ENCODE data around the gene WDR93. TPM values are rescaled to one million over a fixed set of nuclear protein-coding genes. Genes with fewer than 3 reads are reported as not detected.
"Not testable (repeated sequence)": the region's sequence is repeated elsewhere in the genome, so short reads cannot be mapped to it uniquely, and the experiment has no call there.

WDR93 gene
- total RNA-seq, 1 experiment from 2014 or later, result not detected

DNA sequence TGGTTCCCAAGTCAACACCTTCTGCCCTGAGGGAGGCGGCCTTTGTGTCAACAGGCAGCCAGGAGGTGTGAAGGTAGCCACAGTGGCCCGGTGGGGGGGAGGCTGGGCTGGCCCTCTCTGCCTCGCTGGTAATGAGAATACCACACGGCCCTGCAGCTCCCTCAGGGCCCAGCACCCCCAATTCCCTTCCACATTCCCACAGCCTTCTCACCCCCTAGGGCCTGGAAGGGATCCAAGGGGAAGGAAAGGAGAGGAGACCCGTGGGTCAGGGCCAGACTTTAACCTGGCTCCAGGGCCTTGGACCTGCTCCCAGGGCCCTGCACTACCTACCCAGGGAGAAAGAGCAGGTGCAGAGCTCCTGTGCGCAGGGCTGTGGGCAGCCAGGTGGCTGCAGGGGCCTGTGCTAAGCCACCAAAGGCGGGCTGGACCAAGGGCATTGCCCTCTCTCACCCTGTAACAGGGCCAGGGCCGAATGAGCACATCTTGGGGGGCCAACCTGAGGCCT lies 76.9 kb downstream of the WDR93 start:
- no peak for DNase-seq (ENCODE audit: low read depth)

DNA sequence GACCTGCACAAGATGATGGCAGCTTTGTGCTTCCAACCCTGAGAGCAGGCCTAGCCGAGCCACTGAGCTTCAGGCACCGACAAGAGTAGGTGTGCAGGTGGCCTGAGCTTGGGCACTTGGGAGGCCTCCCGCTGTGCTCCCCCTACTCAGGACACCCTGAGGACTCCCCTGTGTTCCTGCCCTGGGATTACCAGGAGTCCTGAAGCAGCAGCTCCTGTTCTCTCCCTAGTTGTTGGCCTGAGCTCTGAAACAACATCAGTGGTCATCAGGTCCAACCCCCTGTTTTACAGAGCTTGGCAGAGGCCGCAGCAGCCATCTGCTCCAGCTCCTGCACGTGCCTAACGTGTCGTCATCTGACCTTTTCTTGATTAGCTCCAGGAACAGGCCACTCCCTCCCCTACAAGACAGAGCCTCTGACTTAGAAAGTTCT lies 77.5 kb downstream of the WDR93 start:
- no peak for DNase-seq (ENCODE audit: low read depth)

DNA sequence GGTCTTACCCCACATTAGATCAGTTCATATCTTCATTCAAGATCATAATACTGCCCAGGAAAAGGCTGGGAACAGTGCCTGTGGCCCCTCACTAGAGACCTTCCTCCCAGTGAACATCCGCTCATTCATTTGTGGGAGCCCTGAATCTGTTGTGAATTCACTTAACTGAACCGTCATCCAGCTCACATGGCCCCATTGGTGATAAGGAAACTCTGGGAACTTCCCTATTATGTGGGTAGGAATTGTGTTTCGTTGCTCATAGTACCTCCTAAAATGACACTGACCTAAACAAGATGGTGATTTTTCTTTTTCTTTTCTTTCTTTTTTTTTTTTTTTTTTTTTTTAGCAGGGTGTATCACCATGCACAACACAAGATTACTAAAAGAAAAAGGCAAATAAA lies 78.8 kb downstream of the WDR93 start:
- DNase-seq (ENCODE audit: low read depth), result no peak

DNA sequence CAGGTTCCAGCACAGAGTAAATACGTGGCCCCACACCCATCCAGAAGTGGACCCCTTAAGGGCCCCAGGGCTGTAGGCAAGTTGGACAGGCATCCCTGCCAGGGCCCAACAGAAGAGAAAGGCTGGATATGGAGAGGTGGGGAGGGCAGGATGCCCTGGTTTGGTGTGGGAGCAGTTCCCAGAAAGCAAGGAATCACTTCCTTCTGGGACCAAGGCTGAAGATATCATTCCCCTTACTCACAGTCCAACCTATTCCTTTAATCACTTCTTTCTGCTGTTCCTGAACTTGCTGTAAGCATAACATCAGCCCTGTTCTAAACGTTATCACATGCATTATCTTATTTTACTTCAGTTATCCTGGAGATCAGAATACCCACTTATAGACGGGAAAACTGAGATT lies 79.4 kb downstream of the WDR93 start:
- peak; percentile 64 for DNase-seq (ENCODE audit: low read depth)

DNA sequence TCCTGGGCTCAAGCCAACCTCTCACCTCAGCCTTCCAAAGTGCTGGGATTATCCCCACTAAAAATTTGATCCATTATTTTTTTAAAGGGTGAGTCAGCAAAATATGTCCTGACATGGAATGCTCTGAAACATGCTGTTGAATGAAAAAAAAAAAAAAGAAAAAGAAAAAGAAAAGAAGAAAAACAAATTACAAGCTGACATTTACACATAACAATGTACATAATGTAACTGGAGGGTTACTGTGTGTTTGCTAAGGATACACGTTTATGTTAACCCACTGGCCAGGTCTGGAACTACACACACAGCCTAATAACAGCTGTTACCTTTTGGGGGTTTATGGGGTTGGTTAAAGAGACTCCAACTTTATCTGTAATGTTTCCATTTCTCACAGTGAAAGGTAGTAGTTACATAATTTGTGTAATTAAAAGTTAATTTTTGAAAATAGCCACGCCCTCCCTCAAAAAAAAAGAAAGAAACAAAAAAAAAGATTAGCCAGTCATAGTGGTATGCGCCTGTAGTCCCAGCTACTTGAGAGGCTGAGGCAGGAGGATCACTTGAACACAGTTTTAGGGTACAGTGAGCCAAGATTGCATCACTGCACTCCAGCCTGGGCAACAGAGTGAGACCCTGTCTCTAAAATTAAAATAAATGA lies 82.4 kb downstream of the WDR93 start:
- DNase-seq (ENCODE audit: low read depth), result peak; percentile 40

DNA sequence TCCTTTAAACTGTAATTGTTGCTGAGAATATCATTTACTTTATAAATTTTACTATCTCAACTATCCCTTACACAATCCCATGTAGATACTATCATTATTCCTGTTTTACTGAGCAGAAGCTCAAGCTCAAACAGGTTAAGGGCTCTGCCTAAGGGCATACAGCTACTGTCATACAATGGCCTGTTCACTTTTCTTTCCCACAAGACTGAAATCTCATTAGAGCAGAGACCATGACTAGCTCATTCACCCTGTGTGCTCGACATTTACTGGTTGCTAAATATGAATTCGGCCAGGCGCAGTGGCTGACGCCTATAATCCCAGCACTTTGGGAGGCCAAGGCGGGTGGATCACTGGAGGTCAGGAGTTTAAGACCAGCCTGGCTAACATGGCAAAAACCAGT lies 83.9 kb downstream of the WDR93 start:
- DNase-seq (ENCODE audit: low read depth), result no peak

DNA sequence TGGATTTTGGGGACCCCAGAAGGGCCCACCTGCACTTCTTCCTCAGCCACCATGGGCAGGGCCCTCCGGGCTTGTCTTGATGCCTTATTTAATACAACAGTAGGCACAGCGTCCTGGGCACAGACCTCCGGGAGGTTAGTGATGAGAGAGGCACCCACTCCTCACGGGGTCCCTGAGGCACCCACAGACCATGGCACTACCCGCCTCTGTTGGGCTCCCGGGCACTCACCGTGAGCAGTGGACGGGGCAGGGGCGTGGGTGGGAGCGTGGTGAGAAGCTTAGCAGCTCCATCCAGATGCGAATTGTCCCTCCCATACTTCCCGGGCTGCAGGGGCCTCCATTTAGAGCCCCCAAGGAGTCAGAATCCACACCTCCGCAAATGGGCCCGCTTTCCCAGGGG lies 85.2 kb downstream of the WDR93 start:
- DNase-seq (ENCODE audit: low read depth), result no peak

DNA sequence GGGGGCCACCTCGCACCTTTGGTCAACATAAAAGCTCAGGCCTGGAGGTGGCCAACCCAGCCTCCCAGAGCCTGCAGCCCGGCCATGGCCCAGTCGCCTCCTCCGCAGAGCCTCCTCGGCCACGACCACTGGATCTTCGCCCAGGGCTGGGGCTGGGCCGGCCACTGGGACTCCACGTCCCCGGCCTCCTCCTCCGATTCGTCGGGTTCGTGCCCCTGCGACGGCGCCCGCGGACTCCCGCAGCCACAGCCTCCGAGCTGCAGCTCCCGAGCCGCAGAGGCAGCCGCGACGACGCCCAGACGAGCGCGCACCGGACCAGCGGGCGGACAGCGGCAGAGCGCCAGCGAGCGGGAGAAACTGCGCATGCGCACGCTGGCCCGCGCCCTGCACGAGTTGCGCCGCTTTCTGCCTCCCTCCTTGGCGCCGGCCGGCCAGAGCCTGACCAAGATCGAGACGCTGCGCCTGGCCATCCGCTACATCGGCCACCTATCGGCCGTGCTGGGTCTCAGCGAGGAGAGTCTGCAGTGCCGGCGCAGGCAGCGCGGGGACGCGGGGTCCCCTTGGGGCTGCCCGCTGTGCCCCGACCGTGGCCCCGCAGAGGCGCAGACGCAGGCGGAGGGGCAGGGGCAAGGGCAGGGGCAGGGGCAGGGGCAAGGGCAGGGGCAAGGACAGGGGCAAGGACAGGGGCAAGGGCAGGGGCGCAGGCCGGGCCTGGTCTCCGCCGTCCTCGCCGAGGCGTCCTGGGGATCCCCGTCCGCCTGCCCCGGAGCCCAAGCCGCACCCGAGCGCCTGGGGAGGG lies 85.9 kb downstream of the WDR93 start, which contains the start of gene MESP2:
Gene MESP2 (plus strand): TSS at position 59 of the 799 bp plus-strand sequence. CDS start 26 bp downstream, at position 85.
- no peak for DNase-seq (ENCODE audit: low read depth)

DNA sequence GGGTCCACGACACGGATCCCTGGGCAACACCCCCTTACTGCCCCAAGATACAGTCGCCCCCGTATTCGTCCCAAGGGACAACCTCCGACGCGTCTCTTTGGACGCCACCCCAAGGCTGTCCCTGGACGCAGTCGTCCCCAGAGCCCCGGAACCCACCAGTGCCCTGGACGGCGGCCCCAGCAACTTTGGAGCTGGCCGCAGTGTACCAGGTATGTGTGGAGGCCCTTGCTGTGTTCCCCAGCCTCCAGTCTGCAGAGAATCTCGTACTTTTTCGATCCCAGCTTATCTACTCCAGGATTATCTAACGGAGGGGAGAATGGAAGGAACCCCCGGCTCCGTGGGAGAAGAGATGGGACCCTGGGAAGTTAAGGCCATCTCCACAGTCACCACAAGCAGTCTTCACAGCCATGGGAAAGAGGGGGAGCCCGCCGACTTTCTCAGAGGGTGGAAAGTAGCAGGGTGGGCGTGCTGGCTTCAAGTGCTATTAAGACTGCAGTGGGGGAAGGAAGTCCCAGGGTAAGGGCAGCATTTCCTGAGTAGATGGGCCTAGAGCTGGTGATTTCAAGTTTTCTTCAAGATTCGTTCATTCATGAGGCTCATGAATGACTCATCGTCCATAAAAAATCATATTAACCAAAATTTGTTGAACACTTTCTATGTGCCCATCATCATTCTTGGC lies 86.6 kb downstream of the WDR93 start:
- no peak for DNase-seq (ENCODE audit: low read depth)

DNA sequence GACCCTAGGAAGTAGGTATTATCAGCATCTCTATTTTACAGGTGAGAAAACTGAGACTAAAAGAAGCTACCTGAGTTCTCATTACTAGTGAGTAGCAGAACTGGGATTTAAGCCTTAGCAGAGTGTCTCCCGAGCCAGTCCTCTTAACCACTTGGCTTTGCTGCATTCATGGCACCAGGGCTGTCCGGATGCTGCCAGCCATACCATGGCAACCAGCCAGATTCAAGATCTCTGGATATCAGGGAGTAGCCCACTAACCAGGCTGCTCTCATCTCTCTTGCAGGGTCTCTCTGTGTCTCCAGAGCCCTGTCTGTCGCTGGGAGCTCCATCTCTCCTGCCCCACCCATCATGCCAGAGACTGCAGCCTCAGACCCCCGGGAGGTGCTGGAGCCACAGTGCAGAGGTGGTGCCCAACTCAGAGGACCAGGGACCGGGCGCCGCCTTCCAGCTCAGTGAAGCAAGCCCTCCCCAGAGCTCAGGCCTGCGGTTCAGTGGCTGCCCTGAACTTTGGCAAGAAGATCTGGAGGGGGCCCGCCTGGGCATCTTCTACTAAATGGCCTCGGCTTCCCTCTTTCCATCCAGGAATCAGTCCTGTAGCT lies 87.3 kb downstream of the WDR93 start:
- no peak for DNase-seq (ENCODE audit: low read depth)

DNA sequence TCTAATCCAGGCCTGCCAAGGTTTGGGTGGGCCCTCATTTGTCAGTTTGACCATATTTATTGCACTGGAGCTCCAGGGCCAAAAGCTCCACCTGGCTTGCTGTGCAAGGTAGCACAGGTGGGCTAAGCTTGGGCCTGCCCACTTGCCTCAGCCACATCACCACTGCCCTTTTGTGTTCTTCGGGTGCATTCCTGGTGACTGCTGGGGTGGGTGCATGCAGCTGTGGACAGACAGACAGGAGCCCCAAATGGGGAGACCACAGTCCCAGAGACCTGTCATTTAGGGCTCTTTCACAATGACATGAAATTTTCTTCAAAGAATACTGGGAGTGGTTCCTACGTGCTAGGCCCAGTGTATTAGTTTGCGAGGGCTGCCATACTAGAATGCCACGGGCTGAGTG lies 88.2 kb downstream of the WDR93 start:
- no peak for DNase-seq (ENCODE audit: low read depth)

DNA sequence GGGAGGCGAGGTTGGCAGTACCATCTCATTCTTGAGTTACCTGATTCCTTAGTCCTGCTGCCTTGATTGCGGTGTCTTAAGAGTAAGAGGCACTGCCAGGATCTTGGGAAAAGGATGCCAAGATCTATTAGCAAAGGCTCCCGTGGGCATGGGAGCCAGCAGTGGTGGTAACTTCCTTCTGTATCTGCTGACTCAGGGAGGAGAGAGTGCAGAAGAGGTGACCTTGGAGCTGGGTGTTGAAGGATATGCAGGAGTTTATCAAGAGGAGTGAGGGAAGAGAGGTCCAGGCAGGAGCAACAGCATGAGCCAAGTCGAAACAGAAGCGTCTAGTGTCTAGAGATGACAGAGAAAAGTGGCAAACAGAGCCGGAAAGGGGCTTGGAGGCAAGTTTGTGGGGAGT lies 90.0 kb downstream of the WDR93 start:
- no peak for DNase-seq (ENCODE audit: low read depth)

DNA sequence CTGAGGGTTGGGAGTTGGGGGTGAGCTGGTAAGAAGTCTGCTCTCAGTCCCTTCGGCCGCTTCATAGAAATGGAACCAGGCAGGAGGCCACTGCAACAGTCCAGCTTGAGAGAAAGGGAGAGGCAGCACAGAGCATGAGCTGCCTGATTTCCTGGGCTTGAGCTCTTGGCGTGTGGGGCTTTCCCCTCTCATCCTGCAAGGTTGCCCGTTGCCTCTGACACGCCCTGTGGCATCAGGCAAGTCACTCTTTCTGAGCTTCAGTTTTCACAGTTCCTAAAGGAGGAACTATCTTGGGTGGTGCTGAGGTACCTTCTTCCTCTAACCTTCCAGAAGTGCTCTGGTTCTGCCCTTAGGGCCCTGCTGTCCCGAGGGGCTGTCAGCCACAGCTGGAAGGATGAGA lies 90.4 kb downstream of the WDR93 start:
- DNase-seq (ENCODE audit: low read depth), result no peak

DNA sequence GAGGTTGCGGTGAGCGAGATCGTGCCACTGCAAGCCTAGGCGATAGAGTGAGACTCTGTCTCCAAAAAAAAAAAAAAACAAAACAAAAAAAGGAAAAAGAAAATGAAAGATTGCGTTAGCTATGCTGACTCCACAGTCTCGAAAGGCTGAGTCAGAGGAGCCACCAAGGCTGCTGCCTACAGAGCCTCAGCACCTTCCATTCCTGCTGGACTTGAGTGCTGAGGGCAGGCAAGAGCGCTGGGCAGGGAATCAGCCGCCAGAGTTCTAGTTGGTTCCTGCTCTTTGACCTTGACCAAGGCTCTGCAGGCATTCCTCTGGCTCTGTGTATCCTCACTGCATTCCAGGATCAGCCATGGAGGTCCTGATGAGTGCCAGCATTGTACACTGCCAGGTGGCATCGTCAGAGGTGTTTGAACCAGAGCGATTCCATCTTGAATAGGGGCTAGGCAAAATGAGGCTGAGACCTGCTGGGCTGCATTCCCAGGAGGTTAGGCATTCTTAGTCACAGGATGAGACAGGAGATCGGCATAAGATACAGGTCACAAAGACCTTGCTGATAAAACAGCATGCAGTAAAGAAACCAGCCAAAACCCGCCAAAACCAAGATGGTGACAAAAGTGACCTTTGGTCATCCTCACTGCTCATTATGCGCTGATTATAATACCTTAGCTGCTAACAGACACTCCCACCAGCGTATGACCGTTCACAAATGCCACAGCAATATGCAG lies 91.4 kb downstream of the WDR93 start:
- DNase-seq (ENCODE audit: low read depth), result peak; percentile 56

DNA sequence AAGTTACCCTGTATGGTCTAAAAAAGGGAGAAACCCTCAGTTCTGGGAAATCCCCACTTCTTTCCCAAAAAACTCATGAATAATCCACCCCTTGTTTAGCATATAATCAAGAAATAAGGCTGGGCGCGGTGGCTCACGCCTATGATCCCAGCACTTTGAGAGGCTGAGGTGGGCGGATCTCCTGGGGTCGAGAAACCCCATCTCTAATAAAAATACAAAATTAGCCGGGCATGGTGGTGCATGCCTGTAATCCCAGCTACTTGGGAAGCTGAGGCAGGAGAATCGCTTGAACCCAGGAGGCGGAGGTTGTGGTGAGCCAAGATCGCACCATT lies 92.0 kb downstream of the WDR93 start:
- not testable (repeated sequence) for DNase-seq (ENCODE audit: low read depth)

DNA sequence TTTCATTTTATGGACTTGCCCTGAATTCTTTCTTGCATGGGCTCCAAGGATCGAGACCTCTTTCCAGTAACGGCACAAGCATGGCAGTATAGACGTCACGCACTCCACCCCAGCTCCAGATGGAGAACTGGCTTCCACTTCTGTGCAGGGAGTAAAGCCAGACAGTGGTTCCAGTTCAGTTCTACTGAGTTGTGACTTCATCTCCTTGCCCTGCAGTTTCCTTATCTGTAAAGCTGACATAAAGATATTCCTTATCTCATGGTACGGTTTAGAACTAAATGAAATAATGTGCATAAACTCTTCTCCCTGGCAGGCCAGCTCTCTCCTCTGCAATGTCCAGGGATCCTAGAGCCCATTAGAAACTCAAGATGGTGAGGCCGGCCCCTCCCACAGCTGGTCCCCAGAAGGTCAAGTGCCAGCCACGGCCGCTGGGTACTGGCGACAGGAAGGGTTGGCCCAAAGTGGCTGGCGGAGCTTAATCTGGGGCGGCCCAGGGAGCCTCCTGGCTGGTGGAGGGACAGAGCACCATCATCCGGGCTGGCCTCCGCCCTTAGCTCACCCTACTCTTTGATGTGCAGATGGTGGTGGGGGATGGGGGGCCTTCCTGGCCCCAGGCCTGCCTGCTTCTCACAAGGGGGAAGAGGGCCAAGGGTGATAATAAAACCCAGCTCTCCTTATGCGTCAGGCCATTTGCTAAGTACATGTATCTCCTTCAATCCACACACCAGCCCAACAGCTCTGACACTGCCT lies 92.7 kb downstream of the WDR93 start:
- DNase-seq (ENCODE audit: low read depth), result peak; percentile 37

DNA sequence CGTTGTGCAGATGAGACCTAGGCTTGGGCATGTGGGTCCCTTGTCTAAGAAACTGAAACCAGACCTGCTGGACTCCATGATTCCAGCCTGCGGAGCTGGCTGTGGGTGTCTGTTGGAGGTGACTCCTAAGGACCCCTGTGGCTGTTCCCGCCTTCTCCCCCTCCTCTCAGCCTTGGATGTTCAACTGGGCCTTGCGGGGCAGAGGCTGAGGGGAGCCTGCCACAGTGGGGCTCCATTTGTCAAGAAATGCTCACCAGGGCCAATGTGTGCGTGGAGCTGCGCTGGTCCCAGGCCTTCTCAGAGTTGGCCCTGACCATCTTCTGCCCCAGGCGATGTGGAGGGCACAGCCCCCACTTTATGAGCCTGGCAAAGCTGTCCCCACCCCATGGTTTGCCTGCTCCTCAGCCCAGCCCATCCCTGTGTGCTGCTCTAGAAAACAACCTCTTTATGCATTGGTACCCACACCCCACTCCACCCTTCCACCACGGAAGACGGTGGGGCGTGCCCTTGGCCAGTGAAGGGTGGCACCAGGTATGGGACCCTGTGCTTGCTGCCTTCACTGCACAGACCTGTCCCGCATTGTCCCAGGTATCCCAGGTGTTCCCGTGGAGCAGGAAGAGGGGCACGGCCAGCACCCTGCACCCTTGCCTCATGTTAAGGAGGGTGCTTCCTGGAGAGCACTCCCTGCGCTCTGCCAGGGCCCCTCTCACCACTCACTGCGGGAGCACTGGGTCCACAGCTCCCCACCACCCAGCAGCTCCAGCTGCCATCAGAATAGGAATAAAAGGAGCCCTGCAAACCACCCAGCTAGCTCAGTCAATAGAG lies 93.5 kb downstream of the WDR93 start:
- no peak for DNase-seq (ENCODE audit: low read depth)

DNA sequence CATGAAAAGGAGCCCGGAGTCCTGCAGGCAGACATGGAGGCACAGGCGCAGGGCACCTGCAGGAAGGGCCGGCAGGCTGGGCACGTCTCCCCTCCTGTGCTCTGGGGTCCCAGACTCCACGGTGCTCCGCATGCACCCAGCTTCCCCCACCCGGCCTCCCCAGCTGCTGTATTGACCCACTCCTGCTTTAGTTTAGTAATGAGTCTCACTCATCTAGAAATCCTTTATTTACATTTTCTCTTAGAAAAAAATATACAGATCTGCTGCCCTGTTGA lies 94.0 kb downstream of the WDR93 start:
- no peak for DNase-seq (ENCODE audit: low read depth)

DNA sequence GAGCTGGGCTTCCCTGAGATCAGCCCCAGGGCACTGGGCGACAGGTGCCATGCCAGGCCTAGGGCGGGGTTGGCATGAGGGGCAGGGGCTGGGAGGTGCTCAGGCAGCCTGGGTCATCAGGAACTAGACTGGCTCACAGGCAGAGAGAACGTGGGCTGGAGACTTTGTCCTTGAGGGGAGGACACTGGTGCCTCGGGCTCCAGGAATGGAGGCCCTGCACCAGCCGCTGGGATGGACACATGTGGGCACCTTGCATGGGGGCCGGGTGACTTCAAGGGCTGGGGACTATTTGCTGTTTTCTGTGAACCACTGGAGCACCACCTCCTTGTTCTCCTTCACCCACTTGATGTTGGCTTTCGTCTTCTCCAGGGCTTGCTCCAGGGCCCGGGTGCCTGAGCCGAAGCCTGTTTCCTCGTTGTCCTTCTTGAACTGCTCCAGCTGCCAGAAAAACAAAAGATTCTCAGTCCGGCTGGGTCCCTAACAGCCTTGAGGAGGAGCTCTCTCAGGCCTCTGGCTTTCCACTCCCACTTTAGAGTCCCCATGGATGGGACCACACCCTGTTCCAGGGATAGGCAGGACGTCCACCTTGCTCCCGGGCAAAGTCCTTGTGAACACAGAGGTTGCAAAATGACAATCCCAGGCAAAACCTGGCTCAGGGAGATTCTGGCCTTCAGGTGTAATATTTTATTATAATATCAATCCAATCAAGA lies 94.6 kb downstream of the WDR93 start:
- no peak for DNase-seq (ENCODE audit: low read depth)

Data from HT1080 (cell line).